ENCODE measurements around the gene MAP1A.

The MAP1A gene

DNA sequence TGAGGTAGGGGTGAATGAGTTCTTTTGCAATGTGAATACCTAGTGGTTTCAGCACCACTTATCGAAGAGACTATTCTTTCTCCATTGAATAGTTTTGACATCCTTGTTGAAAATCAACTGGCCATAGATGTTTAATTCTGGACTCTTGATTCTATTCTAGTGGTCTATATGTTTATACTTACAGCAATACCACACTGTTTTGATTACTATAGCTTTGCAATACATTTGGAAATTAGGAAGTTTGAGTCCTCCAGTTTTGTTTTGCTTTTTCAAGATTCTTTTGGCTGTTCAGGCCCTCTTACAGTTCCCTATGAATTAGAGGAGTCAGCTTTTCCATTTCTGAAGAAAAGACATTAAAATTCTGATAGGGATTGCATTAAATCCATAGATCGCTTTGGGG is 30.1 kb downstream of the MAP1A start:
- Histone ChIP-seq H3K4me1 (ENCODE audit: low read length) (no peaks in the 10 kb centered on the region), H3K9me3 (replicated peaks; ENCODE audit: insufficient read depth, low read length) (no peaks in the 10 kb centered on the region), H3K36me3 (replicated peaks; ENCODE audit: insufficient read depth, low read length) (no peaks in the 10 kb centered on the region), H3K9ac (ENCODE audit: low read length) (no peak overlapping the region), H3K79me2 (ENCODE audit: low read length) (no peaks in the 10 kb centered on the region), H3K9me2 (replicated peaks; ENCODE audit: insufficient read depth, low read length) (no peaks in the 10 kb centered on the region), H3F3A (ENCODE audit: insufficient read depth, low read length) (no peaks in the 10 kb centered on the region), H3K4me3 (ENCODE audit: low read length) (no peak overlapping the region), H3K27ac (ENCODE audit: low read length) (no peak overlapping the region), H3K27me3 (replicated peaks; ENCODE audit: insufficient read depth, low read length) (no peaks in the 10 kb centered on the region), H4K20me1 (ENCODE audit: insufficient read depth, low read length) (no peaks in the 10 kb centered on the region), H3K4me2 (ENCODE audit: low read depth, low read length) (no peak overlapping the region), H2AFZ (ENCODE audit: low read length) (no peak overlapping the region)
- no peak for TF ChIP-seq CTCF (IDR thresholded peaks at IDR 0.05; ENCODE audit: low read length)
- no peak for TF ChIP-seq EZH2 (optimal IDR thresholded peaks at IDR 0.05; ENCODE audit: low read depth, low read length)
- no peak for TF ChIP-seq EZH2phosphoT487 (IDR thresholded peaks at IDR 0.05; ENCODE audit: low read length)
- DNase-seq, result no peak

- no peaks in the 10 kb centered on the region for H4K20me1 ChIP-seq (ENCODE audit: insufficient read depth, low read length)
- no peaks in the 10 kb centered on the region for H3K36me3 ChIP-seq (replicated peaks; ENCODE audit: insufficient read depth, low read length)
- no peak overlapping the region for H3K9ac ChIP-seq (ENCODE audit: low read length)
- no peaks in the 10 kb centered on the region for H3K79me2 ChIP-seq (ENCODE audit: low read length)
- no peak overlapping the region for H2AFZ ChIP-seq (ENCODE audit: low read length)
- no peak for TF ChIP-seq EZH2 (optimal IDR thresholded peaks at IDR 0.05; ENCODE audit: low read depth, low read length)
- TF ChIP-seq CTCF (IDR thresholded peaks at IDR 0.05; ENCODE audit: low read length), result no peak
- TF ChIP-seq EZH2phosphoT487 (IDR thresholded peaks at IDR 0.05; ENCODE audit: low read length), result no peak
- no peaks in the 10 kb centered on the region for H3K4me1 ChIP-seq (ENCODE audit: low read length)
- no peak overlapping the region for H3K4me3 ChIP-seq (ENCODE audit: low read length)
- H3F3A ChIP-seq (ENCODE audit: insufficient read depth, low read length), result no peaks in the 10 kb centered on the region
- no peak overlapping the region for H3K27ac ChIP-seq (ENCODE audit: low read length)
- no peaks in the 10 kb centered on the region for H3K9me2 ChIP-seq (replicated peaks; ENCODE audit: insufficient read depth, low read length)
- no peak for DNase-seq
- no peaks in the 10 kb centered on the region for H3K9me3 ChIP-seq (replicated peaks; ENCODE audit: insufficient read depth, low read length)
- H3K27me3 ChIP-seq (replicated peaks; ENCODE audit: insufficient read depth, low read length), result no peaks in the 10 kb centered on the region
- no peak overlapping the region for H3K4me2 ChIP-seq (ENCODE audit: low read depth, low read length)
Observed at GRCh38 chr15:43550527-43551363, 33.3 kb downstream of the MAP1A start.

DNA sequence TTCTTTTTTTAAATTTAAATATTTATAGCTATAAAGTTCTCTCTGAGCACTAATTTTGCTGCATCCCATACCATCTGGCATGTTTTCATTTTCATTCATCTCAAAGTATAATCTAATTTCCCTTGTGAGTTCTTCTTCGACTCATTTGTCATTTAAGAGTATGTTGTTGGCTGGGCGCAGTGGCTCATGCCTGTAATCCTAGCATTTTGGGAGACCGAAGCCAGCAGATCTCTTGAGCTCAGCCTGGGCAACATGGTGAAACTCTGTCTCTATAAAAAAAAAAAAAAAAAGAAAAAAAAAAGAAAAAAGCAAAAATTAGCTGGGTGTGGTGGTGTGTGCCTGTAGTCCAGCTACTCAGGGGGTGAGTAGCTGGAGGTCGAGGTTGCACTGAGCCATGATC is 34.8 kb downstream of the MAP1A start:
- no peak for DNase-seq
- H3K36me3 ChIP-seq (replicated peaks; ENCODE audit: insufficient read depth, low read length), result no peaks in the 10 kb centered on the region
- no peak overlapping the region for H3K4me2 ChIP-seq (ENCODE audit: low read depth, low read length)
- no peaks in the 10 kb centered on the region for H3K4me1 ChIP-seq (ENCODE audit: low read length)
- no peaks in the 10 kb centered on the region for H3K9me3 ChIP-seq (replicated peaks; ENCODE audit: insufficient read depth, low read length)
- no peaks in the 10 kb centered on the region for H3F3A ChIP-seq (ENCODE audit: insufficient read depth, low read length)
- no peaks in the 10 kb centered on the region for H4K20me1 ChIP-seq (ENCODE audit: insufficient read depth, low read length)
- H3K27ac ChIP-seq (ENCODE audit: low read length), result no peak overlapping the region
- H3K9ac ChIP-seq (ENCODE audit: low read length), result no peak overlapping the region
- no peaks in the 10 kb centered on the region for H3K9me2 ChIP-seq (replicated peaks; ENCODE audit: insufficient read depth, low read length)
- H3K79me2 ChIP-seq (ENCODE audit: low read length), result no peaks in the 10 kb centered on the region
- H3K27me3 ChIP-seq (replicated peaks; ENCODE audit: insufficient read depth, low read length), result no peaks in the 10 kb centered on the region
- no peak overlapping the region for H2AFZ ChIP-seq (ENCODE audit: low read length)
- no peak overlapping the region for H3K4me3 ChIP-seq (ENCODE audit: low read length)
- no peak for TF ChIP-seq EZH2phosphoT487 (IDR thresholded peaks at IDR 0.05; ENCODE audit: low read length)
- no peak for TF ChIP-seq EZH2 (optimal IDR thresholded peaks at IDR 0.05; ENCODE audit: low read depth, low read length)
- TF ChIP-seq CTCF (IDR thresholded peaks at IDR 0.05; ENCODE audit: low read length), result no peak
